Activated gamma-delta T cell (primary cell): ENCODE data around the gene ZNF423.

ENCODE experiments used
- DNase-seq: peaks from one replicate; lab custom pipeline; 2025; lab: John Stamatoyannopoulos, UW

Gene ZNF423

GRCh38 chr16:49754495-49755312, 101.2 kb downstream of the ZNF423 start:
- DNase-seq = no peak

- DNase-seq = no peak
Measured at GRCh38 chr16:49750341-49751000, 105.4 kb downstream of the ZNF423 start.

DNA sequence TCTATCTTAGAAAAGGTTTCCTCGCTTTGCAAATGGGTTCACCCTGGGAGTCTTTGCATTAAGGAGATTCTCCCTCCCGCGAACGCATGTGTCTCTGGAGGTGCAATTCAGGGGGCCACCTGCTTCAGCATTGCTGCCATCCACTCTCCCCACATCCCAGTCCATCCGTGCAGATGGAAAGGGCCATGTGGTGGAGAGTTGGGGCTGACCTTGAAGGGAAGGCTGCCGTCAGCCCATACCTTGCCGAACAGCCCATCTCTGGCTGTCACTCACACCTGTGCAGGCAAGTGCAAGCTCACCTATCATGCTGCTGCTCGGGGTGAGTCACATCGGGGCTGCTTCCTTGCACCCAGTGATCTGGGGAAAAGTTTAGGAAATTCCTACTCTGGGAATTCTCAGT, 106.1 kb downstream of the ZNF423 start:
- no peak for DNase-seq

DNA sequence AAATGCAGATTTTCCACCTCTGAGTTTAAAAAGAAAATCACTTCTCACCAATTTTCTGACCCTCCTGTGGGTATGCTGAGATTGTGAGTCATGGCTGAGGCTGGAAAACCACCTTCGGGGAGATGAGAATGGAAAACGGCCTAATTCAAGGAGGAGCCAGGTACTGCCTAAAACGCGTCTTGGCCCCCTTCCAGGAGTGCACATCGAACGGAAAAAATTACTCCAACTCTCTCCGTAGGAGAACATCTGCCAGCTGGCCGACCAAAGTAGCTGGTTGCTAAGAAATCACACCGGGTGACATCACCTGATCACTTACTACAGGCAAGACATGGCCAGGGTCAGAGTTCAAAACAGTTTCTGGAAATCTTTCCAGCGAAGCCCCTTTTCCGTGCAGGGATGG, 107.6 kb downstream of the ZNF423 start:
- no peak for DNase-seq

DNA sequence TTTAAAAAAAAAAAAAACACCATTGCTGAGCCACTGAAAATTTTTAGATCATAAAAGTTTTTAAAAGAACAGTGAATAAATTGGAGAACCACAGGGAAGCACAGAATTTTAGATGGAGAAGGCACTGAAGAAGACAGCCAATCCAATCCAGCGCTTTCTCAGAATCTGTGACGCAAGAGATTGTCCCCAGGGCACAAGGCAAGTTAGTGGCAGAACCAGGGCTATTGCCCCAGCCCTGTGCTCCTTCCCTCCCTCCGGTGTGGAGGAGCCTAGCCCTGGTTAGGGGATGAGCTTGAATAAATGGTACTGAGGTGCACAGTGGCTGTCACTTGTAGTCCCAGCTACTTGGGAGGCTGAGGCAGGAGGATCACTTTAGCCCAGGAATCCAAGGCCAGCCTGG, 108.3 kb downstream of the ZNF423 start:
- DNase-seq = no peak

DNA sequence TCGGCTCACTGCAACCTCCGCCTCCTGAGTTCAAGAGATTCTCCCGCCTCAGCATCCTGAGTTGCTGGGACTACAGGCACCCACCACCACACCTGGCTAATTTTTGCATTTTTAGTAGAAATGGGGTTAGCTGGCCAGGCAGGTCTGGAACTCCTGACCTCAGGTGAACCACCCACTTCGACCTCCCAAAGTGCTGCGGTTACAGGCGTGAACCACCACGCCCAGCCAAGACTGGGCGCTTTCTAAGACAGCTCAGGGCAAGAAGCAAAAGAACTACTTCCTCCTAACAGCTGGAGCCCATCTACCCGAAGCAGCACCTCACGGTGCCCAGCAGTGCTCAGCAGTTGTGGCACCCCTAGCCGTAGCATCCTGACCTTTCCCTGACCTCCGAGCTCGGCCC, 109.4 kb downstream of the ZNF423 start:
- DNase-seq = no peak

GRCh38 chr16:49745311-49745747, 110.6 kb downstream of the ZNF423 start:
- DNase-seq = no peak

DNA sequence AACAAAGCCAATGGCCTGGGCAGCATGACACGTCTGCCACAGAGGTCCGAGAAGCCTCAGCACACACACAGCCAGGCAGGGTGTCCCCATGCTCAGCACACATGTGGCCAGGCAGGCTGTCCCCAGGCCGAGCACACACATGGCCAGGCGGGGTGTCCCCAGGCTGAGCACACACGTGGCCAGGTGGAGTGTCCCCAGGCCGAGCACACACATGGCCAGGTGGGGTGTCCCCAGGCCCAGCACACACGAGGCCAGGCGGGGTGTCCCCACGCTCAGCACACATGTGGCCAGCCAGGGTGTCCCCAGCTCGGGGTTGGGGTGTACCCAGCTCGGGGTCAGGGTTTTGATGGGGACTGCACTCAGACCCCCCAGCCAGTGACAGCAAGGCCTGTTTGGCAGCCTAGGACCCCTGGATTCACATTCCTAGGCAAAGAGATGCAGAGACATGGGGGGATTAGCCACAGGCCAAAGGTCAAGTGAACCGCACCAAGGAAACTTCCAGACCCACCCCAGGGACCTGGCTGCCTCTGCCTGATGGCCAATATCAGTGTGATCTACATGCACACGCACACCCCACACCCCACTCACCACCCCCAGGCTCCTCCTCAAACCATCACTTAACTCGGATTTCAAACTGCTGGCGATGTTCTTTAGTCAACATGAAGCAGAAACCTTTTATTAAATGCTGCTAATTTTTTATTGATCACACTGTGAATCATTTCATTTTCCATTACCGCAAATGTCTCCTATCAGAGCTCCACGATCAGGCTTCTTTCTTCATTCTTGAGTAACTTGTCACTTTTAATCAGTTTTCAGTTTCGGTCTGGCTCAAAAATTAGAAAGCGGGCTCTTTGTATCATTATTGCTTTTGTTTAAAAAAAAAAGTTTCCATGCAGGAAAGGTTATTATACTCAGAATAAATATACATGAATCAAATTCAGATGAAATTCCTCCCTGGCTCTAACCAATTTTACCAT, 111.4 kb downstream of the ZNF423 start:
- DNase-seq = no peak

DNA sequence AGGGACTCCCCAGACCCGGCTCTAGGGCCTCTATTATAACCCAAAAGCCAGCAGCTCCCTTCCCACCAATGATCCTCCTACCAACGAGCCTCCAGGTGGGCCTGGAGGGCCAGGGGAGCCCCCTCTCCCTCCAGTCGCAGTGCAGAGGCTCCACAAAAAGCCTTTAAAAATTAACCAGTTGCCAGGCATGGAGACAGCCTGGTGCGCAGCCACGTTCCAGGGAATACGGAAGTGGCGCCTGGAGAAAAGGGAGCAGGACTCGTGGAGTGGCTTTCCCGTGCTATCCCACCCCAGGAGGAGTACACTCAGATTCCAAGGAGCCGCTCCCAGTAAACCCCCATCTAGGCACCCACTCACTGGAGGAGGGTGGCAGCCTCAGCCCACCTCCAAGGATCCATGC, 112.3 kb downstream of the ZNF423 start:
- DNase-seq = no peak

- DNase-seq = no peak
Measured at GRCh38 chr16:49743203-49743464, 112.8 kb downstream of the ZNF423 start.

GRCh38 chr16:49742428-49743202, 113.3 kb downstream of the ZNF423 start:
- DNase-seq = no peak

GRCh38 chr16:49740256-49740655, 115.7 kb downstream of the ZNF423 start:
- DNase-seq = no peak

DNA sequence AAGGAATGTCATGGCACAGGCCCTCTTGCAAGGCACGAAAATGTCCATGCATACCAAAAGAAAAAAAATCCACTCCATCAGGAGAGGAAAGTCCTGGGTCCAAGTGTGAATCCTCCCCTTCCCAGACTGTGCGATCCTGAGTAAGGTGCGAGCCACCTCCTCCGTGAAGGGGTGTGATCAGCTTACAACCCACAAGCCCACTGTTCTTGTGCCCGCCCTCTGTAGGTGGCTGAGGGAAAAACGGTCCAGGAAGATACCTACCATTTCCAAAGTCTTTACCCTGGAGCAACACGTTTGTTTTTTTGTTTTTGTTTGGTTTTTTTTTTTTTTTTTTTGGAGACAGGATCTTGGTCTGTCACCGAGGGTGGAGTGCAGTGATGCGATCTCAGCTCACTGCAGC, 116.5 kb downstream of the ZNF423 start:
- DNase-seq = no peak

GRCh38 chr16:49738832-49739231, 117.1 kb downstream of the ZNF423 start:
- DNase-seq = no peak

GRCh38 chr16:49738001-49738400, 117.9 kb downstream of the ZNF423 start:
- DNase-seq = no peak

GRCh38 chr16:49737541-49737940, 118.4 kb downstream of the ZNF423 start:
- no peak for DNase-seq

- no peak for DNase-seq
Measured at GRCh38 chr16:49734331-49734730, 121.6 kb downstream of the ZNF423 start.

- DNase-seq = no peak
Measured at GRCh38 chr16:49733313-49734009, 122.5 kb downstream of the ZNF423 start.

DNA sequence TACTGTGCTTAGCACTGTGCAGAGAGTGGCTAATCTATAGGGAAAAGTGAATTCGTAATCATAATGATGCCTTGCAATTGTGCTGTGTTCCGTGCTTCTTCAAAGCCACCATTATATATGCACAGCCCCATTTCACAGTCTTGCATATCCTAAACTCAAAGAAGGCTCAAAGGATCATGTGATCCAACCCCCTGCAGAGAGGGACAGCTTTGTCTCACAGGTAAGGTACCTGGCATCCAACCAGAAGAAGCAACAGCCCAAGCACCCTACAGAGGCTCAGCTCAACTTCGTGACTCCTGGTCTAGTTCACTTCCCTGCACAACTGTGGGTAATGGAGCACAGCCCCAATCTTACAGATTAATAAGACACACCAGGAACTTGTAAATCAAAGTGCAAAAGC, 124.0 kb downstream of the ZNF423 start:
- DNase-seq = no peak

DNA sequence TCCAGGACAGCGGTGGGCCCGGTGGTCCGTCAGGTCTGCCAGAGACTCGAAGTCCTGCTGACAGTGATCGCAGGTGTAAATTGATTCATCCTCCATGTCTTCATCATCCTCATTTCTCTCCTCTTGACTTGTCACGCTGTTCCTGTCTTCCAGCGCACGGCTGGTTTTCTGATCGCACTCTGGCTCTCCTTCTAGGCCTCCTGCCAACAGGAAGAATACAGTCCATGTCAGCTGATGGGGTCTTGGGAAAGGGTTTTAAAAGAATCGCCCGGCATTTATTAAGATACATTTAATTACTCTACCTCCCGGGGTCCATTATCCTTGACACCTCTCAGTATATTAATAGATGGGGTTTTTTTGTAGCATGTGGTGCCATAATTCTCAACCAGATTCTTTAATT, 125.1 kb downstream of the ZNF423 start:
- DNase-seq = no peak

GRCh38 chr16:49727611-49728010, 128.3 kb downstream of the ZNF423 start:
- no peak for DNase-seq
